Measurements from ENCODE around the gene CHRM4. TPM values are rescaled to one million over a fixed set of nuclear protein-coding genes. Genes with fewer than 3 reads are reported as not detected.

CHRM4 gene
- total RNA-seq: not detected
- long read RNA-seq: 0 reads

GRCh38 chr11:46391578-46392420 lies at the start of gene CHRM4:
Gene CHRM4, minus strand, starts transcription at chr11:46391776. Its CDS starts 5,219 bp downstream, at chr11:46386557.
- no peak for DNase-seq (ENCODE audit: low spot score)

GRCh38 chr11:46438211-46438610 lies 46.6 kb upstream of the CHRM4 start:
- DNase-seq (ENCODE audit: low spot score): no peak

DNA sequence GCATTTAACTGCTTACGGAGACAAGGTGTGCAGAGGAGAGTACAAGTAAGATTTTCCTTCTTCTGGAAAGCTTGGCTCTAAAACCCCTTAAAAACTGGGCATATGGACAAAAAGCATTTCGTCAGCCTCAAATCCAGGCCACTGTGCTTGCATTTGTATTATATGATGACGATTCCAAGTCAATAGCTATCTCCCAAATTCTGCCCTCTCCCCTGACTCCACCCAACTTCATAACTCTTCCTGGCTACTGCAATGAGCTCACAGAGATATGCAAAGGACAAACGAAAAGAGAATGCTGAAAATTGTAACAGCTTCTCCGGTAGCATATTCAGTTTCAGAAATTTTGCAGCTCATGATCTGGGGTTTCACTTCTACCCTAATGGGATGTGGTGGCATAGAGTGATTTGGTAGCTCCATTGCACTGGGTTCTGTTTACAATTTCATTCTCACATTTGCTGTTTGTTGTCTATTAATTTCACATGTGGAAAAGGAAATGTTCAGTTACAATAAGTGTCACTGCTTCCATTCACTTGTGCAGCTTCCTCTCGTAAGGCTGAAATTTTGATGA lies 45.6 kb upstream of the CHRM4 start:
- DNase-seq (ENCODE audit: low spot score): no peak

DNA sequence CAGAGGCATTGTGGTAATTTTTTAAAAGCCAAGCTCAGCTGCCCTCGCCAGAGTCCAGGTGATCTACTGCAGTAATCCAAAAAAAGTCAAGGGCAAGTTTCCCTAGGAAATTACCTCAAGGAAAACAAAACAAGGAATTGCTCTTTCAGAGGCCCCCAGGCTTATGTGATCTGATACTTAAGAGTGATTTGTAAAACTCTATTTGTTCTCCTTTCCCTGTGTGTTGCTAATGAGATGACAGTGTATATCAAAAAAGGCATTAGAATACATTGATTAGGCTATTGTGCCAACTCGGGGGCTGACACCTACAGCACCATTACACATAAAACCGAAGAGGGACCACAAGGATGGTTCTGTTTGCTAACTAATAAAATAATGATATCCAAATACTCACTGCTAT lies 44.5 kb upstream of the CHRM4 start:
- no peak for DNase-seq (ENCODE audit: low spot score)

DNA sequence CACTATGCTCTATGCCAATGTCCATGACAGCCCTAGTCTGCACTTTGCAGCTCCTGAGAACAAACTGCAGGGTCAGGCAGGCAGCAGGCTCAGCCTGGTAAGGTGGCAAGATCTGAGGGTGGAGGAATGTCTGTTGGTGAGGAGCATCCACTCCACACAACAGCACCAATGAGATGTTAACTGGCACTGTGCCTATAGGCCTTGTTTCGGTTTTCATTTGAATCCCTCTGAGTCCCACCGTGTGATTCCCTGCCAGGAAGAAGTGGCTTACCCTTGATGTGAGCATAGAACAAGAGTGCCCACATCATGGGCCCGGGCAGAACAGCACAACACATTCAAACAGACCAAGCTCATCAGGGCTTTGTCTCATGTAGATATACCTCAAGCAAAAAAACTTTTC lies 44.1 kb upstream of the CHRM4 start:
- no peak for DNase-seq (ENCODE audit: low spot score)

- no peak for DNase-seq (ENCODE audit: low spot score)
Measured at GRCh38 chr11:46431211-46431610, 39.6 kb upstream of the CHRM4 start.

DNA sequence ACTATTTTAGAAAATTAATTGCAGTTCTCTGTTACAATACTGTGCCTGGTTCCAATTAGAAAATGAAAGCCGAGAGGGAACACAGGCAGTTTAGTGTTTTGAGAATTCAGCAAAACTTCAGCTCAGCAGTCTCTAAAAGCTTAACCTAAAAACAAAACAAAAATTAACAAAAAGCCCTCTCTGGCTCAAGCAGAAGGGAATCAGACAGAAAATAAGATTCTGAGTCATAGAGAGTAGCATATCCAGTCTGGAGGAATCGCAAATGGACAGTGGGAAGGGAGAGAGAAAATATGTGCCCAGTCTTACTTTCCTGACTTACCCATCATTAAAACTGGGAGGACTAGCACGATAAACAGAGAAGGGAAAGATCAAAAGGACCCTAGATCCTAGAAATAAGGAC lies 38.1 kb upstream of the CHRM4 start:
- DNase-seq (ENCODE audit: low spot score): no peak

DNA sequence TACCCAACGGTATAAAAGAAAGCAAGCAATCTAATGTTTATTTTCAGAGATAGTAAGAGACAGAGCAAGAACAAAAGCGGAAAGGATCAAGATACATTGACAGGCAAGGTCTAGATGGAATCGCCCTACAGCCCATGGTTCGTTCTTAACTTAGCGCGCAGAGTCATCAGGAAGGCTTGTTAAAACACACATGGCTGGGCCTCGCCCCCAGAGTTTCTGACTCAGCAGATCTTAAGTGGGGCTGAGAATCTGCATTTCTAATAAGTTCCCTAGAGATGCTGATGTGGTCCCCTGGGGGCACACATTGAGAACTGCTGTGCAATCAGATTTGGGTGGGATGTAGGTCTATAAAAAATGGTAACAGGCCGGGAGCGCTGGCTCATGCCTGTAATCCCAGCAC lies 35.8 kb upstream of the CHRM4 start:
- no peak for DNase-seq (ENCODE audit: low spot score)

DNA sequence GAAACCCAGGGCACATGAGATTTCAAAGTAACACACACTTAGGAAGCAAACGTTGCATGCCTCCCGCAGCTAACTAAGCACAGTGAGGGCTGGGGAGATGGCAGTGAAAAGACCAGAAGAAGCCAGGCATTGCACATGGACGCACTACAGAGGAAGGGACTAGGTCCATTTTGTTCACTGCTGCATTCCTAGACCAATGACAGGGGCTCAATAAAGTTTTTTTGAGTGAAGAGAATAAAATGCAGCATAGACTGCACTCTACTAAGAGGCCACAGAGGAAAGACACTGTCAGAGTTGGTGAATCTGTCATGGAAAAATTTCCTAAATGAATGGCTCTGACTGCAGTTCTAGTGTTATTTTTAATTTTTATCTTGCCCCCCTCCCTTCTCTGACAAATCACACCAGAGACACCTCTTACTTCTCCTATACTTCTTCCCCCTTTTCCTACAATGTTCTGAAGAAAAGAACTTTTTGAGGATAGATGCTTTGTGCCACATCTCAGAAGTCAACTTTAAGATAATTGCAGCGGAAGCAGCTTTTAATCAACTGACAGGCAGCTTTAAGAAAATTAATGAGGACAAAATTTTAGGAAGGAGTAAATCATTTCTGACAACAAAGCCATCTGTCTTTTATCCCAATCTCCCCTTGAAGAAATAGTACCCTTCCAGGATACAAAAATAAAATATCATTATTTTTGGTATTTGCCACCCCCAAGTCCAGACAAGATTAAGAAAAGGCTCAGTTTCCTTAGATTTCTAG lies 34.8 kb upstream of the CHRM4 start:
- no peak for DNase-seq (ENCODE audit: low spot score)

- DNase-seq (ENCODE audit: low spot score): no peak
Measured at GRCh38 chr11:46422588-46422987, 31.0 kb upstream of the CHRM4 start.

GRCh38 chr11:46421257-46421880 lies 29.8 kb upstream of the CHRM4 start:
- DNase-seq (ENCODE audit: low spot score): no peak

DNA sequence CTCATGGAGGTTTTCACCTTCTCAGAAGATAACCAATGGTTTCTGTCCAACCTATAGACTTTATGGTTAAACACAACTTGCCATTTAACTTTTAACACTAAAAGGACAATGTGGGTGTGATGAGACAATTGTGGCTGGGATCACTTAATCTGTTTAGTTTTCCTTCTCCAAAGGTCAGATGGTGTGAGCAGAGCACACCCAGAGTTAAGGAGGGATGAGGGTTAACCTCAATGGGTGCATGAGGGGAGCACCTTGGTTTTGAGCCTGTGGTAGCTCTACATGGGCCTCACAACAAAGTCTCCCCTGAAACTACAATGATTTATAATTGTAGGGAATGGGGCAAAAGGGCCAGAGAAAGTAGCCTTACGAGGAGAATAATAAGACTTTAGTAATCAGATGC lies 28.9 kb upstream of the CHRM4 start:
- DNase-seq (ENCODE audit: low spot score): no peak

DNA sequence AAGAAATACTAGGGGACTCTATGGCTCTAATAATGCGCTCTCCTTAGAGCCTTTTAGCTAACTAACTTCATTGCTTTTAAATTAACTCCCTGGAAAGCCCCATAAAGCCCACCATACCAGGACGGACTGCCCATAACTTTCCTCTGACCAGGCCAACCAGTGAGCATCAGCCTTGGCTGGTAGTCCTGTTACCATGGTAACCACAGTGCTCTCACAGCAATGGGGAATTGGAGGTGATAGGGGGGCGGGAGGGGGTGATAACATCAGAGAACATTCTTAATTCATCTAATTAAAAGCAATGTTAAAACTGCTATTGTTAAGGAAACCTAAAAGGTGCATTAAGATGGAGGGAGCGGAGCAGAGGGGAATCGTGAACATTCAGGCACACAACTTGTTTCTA lies 27.2 kb upstream of the CHRM4 start:
- no peak for DNase-seq (ENCODE audit: low spot score)

DNA sequence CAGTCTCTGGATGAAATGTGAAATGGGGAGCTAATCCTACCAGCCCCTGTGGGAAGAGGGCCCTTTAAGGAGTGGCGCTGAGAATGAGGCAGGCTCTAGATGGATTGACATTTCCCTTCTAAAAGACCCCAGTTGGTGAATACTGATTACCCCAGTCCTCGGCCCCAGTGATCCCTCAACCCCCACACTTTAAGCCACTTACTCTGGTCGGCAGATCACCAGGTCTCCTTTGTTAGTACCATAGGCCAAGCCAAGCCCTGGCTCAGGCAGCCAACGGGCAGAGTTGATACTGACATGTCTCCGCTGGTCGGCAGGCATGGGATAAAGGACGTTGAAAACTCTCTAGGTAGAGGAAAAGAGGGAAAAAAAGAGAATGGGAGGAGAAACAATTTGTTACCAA lies 26.1 kb upstream of the CHRM4 start:
- DNase-seq (ENCODE audit: low spot score): no peak

GRCh38 chr11:46414879-46415278 lies 23.3 kb upstream of the CHRM4 start:
- no peak for DNase-seq (ENCODE audit: low spot score)

GRCh38 chr11:46414466-46414796 lies 22.9 kb upstream of the CHRM4 start:
- DNase-seq (ENCODE audit: low spot score): no peak

DNA sequence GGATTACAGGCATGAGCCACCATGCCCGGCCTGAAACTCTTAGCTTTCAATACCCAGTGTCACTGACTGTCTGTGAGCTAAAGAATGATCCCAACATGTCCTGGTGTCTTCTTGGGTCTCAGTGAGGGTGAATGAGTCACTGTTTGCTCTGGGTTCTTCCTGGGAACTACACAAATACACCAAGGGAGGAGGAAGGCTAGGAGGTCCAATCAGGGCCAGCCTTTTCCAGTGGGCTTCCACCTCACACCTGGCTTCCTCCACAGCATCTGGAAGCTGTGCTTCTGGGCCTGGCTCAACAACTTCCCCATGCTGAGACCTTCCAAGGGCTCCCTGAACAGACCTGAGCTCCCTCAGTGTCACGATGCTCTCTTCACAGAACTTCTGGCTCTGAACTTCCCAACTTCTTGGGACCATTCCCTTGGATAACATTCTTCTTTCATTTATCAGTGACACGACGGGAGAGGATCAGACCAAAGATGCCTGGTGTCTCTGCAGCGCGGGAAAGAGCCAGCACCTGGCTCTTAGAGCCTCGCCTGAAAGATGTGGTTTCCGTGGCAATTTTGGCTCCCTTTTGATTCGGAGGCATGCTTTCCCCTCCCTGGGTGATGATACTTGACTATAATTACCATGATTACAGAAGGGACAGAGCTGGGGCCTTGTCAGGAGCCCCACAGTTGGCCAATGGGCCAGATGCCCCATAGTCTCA lies 22.3 kb upstream of the CHRM4 start:
- DNase-seq (ENCODE audit: low spot score): peak; percentile 4

GRCh38 chr11:46410021-46410420 lies 18.4 kb upstream of the CHRM4 start:
- DNase-seq (ENCODE audit: low spot score): no peak

DNA sequence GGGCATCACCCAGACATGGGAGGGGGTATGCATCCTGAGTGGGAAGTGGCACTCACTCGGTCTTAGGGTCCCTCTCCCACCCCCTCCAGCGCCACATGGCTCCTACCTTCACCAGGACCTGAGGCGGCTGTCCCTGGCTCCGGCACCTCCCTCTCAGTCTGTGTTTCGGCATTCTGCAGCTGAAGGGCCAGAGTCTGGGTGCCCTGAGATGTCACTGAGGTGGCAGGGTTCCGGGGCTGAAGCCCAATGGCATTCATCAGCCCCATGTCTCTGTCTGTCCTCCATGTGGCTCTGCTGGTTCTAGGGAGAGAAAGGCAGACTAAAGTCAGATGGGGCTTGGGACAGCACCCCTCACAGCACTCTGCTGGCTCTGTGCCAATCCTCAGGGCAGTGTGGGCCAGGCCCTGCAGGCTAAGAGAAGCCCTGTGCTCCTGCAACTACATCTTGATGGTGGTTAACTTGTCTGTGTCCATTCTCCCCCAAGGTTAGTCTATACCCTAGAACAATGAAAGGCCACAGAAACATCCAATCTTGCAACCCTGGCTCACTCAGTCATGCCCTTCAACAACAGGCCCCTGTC lies 16.9 kb upstream of the CHRM4 start:
- DNase-seq (ENCODE audit: low spot score): no peak

GRCh38 chr11:46407635-46408034 lies 16.1 kb upstream of the CHRM4 start:
- no peak for DNase-seq (ENCODE audit: low spot score)

DNA sequence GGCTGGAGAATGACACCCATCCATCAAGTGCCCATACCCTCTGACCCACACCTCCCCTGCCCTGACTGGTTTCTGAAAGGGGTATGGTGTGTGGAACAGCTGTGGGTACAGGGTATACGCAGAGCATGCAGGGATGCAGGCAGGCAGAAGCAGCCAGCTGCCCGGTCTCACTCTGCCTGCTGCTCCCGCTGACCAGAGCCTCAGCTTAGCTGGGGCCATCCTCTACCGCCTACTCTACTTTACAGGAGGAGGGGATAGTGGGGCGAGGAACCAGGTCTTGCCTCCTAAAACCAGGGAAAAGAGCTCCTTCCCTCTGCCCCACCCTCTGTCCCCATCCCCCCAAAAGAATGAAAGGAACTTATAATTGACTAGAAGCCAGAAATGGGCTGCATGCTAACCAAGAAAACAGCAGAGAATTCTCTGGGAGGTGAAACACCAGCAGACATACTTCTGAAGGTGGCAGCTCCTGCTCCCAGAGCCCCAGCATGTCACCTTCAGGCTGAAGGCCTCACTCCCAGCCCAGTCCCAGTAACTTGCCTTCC lies 13.0 kb upstream of the CHRM4 start:
- no peak for DNase-seq (ENCODE audit: low spot score)

All from mesenteric fat pad (tissue), 1 donor.